Neural cell (in vitro differentiated cells): ENCODE data around the gene IST1. TPM values are rescaled to one million over a fixed set of nuclear protein-coding genes. Genes with fewer than 3 reads are reported as not detected.

ENCODE experiments used
- H2AFZ ChIP-seq: fragments of 200-600, 300-800 bp; sonication (generic), shearing (Covaris generic); 2 replicates; pipeline ENCODE4 v1.6.0; 2014; ENCODE audit warnings: low read depth, mild to moderate bottlenecking, antibody characterized with exemption, low read length, moderate library complexity
- H3F3A ChIP-seq: fragments of 200-600 bp; shearing (Covaris generic); 2 replicates; pipeline ENCODE4 v1.6.1; 2016; ENCODE audit warnings: mild to moderate bottlenecking, moderate library complexity, mixed read lengths, antibody characterized with exemption, low read length; ENCODE audit not compliant: insufficient read depth, poor library complexity, severe bottlenecking
- H3K27ac ChIP-seq: fragments of 200-600, 300-800 bp; sonication (generic), shearing (Covaris generic); 2 replicates; pipeline ENCODE4 v1.5.1; 2014; ENCODE audit warnings: mild to moderate bottlenecking, low read length, moderate library complexity
- H3K27me3 ChIP-seq: fragments of 300-800, 200-600 bp; sonication (generic), shearing (Covaris generic); 2 replicates; pipeline ENCODE4 v1.6.0; 2014; ENCODE audit warnings: mild to moderate bottlenecking, low read depth, low read length, moderate library complexity; ENCODE audit not compliant: insufficient read depth
- H3K36me3 ChIP-seq: fragments of 300-800, 200-600 bp; sonication (generic), shearing (Covaris generic); 2 replicates; pipeline ENCODE4 v1.5.1; 2014; ENCODE audit warnings: mild to moderate bottlenecking, antibody characterized with exemption, low read length, moderate library complexity; ENCODE audit not compliant: insufficient read depth
- H3K4me2 ChIP-seq: fragments of 300-800, 200-600 bp; sonication (generic), shearing (Covaris generic); 2 replicates; pipeline ENCODE4 v1.6.0; 2014; ENCODE audit warnings: mild to moderate bottlenecking, low read length
- H3K4me3 ChIP-seq: fragments of 300-800, 200-600 bp; sonication (generic), shearing (Covaris generic); 2 replicates; pipeline ENCODE4 v1.5.1; 2014; ENCODE audit warnings: mild to moderate bottlenecking, low read length, moderate library complexity
- H3K79me2 ChIP-seq: fragments of 200-600 bp; shearing (Covaris generic); replicated peaks from 2 replicates; pipeline ENCODE4 v1.6.0; 2014; ENCODE audit warnings: mild to moderate bottlenecking, low read length, moderate library complexity; ENCODE audit not compliant: insufficient read depth
- H3K9ac ChIP-seq: fragments of 300-800, 200-600 bp; sonication (generic), shearing (Covaris generic); 2 replicates; pipeline ENCODE4 v1.6.1; 2016; ENCODE audit warnings: mild to moderate bottlenecking, low read length, mixed read lengths
- H3K9me2 ChIP-seq: fragments of 200-600 bp; shearing (Covaris generic); 2 replicates; pipeline ENCODE4 v1.6.1; 2016; ENCODE audit warnings: mild to moderate bottlenecking, low read length, mixed read lengths; ENCODE audit not compliant: insufficient read depth
- H3K9me3 ChIP-seq: fragments of 200-600, 300-800 bp; sonication (generic), shearing (Covaris generic); 2 replicates; pipeline ENCODE4 v1.6.1; 2016; ENCODE audit warnings: mild to moderate bottlenecking, mixed run types, low read length, moderate library complexity, mixed read lengths
- H4K20me1 ChIP-seq: fragments of 200-600 bp; shearing (Covaris generic); 2 replicates; pipeline ENCODE4 v1.6.1; 2016; ENCODE audit warnings: mild to moderate bottlenecking, mixed run types; ENCODE audit not compliant: insufficient read depth
- EP300 ChIP-seq: fragments of 450-650 bp; conservative IDR thresholded peaks from 2 replicates; pipeline ENCODE4 v1.6.1; 2014; ENCODE audit warnings: antibody characterized with exemption, mild to moderate bottlenecking, moderate library complexity; ENCODE audit not compliant: poor library complexity, severe bottlenecking
- EZH2 ChIP-seq: fragments of 200-600, 300-800 bp; shearing (Covaris generic), sonication (generic); IDR thresholded peaks from 2 replicates; pipeline ENCODE4 v1.6.1; 2014; ENCODE audit warnings: antibody characterized with exemption, low read length, borderline replicate concordance, mild to moderate bottlenecking; ENCODE audit not compliant: insufficient read depth, poor library complexity, severe bottlenecking
- MXI1 ChIP-seq: fragments of 450-650 bp; conservative IDR thresholded peaks from 2 replicates; pipeline ENCODE4 v1.6.1; 2014; ENCODE audit warnings: antibody characterized with exemption, mild to moderate bottlenecking; ENCODE audit not compliant: poor library complexity, severe bottlenecking
- POLR2AphosphoS5 ChIP-seq: IDR thresholded peaks from 2 replicates; pipeline ENCODE4 v1.6.1; 2012
- RAD21 ChIP-seq: fragments of 450-650 bp; conservative IDR thresholded peaks from 2 replicates; pipeline ENCODE4 v1.6.1; 2014; ENCODE audit warnings: antibody characterized with exemption, mild to moderate bottlenecking, moderate library complexity
- REST ChIP-seq: IDR thresholded peaks from 2 replicates; pipeline ENCODE4 v1.6.1; 2012; ENCODE audit warnings: borderline replicate concordance
- SMC3 ChIP-seq: fragments of 450-650 bp; conservative IDR thresholded peaks from 2 replicates; pipeline ENCODE4 v1.6.1; 2014; ENCODE audit warnings: antibody characterized with exemption, mild to moderate bottlenecking, moderate library complexity; ENCODE audit not compliant: poor library complexity
- TAF1 ChIP-seq: IDR thresholded peaks from 2 replicates; pipeline ENCODE4 v1.6.1; 2012; ENCODE audit warnings: low read depth
- polyA minus RNA-seq: library from RNA; depleted of rRNA, polyadenylated mRNA; stranded (reverse); fragments of >200 nt; gene quantifications from 2 replicates; pipeline ENCODE4 v1.2.3, GENCODE V29; 2014
- polyA plus RNA-seq: library from polyadenylated mRNA; depleted of rRNA; stranded (reverse); fragments of >200 nt; gene quantifications from 2 replicates; pipeline ENCODE4 v1.2.3, GENCODE V29; 2014
- TF ChIP-seq, protein P1 (sequence below): fragments of 450-650 bp; IDR thresholded peaks from 2 replicates; pipeline ENCODE4 v1.5.1; 2014; ENCODE audit warnings: antibody characterized with exemption, mild to moderate bottlenecking, moderate library complexity; ENCODE audit not compliant: poor library complexity, severe bottlenecking

IST1 gene
- 389 and 461 TPM in 2 replicates for polyA plus RNA-seq
- polyA minus RNA-seq = 263 and 297 TPM in 2 replicates

- H3K36me3 ChIP-seq = no peaks in the 10 kb centered on the region
- peak within 1 kb of the TSS; percentile 96 for H3K4me2 ChIP-seq
- peak within 1 kb of the TSS; percentile 97 for H3K9ac ChIP-seq
- H3K9me3 ChIP-seq = no peaks in the 10 kb centered on the region
- peaks cover 4% of the 10 kb centered on the region for H3F3A ChIP-seq
- H3K27ac ChIP-seq = peak within 1 kb of the TSS; percentile 97
- H3K4me3 ChIP-seq = peak within 1 kb of the TSS; percentile 85
- TF ChIP-seq POLR2AphosphoS5 = peak; percentile 97
- peak; percentile 81 for TF ChIP-seq MXI1
- no peak for TF ChIP-seq SMC3
- TF ChIP-seq EZH2 = no peak
- no peak for TF ChIP-seq RAD21
- TF ChIP-seq EP300 = peak; percentile 55
- TF ChIP-seq REST = peak; percentile 91
- TF ChIP-seq TAF1 = peak; percentile 99
- TF ChIP-seq, protein P1, sequence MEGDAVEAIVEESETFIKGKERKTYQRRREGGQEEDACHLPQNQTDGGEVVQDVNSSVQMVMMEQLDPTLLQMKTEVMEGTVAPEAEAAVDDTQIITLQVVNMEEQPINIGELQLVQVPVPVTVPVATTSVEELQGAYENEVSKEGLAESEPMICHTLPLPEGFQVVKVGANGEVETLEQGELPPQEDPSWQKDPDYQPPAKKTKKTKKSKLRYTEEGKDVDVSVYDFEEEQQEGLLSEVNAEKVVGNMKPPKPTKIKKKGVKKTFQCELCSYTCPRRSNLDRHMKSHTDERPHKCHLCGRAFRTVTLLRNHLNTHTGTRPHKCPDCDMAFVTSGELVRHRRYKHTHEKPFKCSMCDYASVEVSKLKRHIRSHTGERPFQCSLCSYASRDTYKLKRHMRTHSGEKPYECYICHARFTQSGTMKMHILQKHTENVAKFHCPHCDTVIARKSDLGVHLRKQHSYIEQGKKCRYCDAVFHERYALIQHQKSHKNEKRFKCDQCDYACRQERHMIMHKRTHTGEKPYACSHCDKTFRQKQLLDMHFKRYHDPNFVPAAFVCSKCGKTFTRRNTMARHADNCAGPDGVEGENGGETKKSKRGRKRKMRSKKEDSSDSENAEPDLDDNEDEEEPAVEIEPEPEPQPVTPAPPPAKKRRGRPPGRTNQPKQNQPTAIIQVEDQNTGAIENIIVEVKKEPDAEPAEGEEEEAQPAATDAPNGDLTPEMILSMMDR = peak; percentile 27
- H3K79me2 ChIP-seq = peaks cover 43% of the 10 kb centered on the region
- H4K20me1 ChIP-seq = no peaks in the 10 kb centered on the region
- peak within 1 kb of the TSS; percentile 70 for H2AFZ ChIP-seq
- H3K27me3 ChIP-seq = no peaks in the 10 kb centered on the region
- no peaks in the 10 kb centered on the region for H3K9me2 ChIP-seq
Observed at GRCh38 chr16:71894921-71895678, at the start of gene IST1. TSS of gene IST1 (plus strand) at chr16:71895531. CDS start at chr16:71915641, 20,110 bp downstream.

- H3K36me3 ChIP-seq = no peaks in the 10 kb centered on the region
- peak within 1 kb of the TSS; percentile 88 for H3K4me2 ChIP-seq
- no peaks in the 10 kb centered on the region for H3K9me2 ChIP-seq
- peaks cover 25% of the 10 kb centered on the region for H3K79me2 ChIP-seq
- no peak for TF ChIP-seq EZH2
- TF ChIP-seq POLR2AphosphoS5 = peak; percentile 96
- TF ChIP-seq MXI1 = peak; percentile 74
- peak; percentile 78 for TF ChIP-seq EP300
- TF ChIP-seq RAD21 = no peak
- TF ChIP-seq, protein P1 = peak; percentile 34
- peak; percentile 23 for TF ChIP-seq REST
- TF ChIP-seq TAF1 = peak; percentile 61
- TF ChIP-seq SMC3 = no peak
- H2AFZ ChIP-seq = peak within 1 kb of the TSS; percentile 85
- no peaks in the 10 kb centered on the region for H3K27me3 ChIP-seq
- no peaks in the 10 kb centered on the region for H3F3A ChIP-seq
- H4K20me1 ChIP-seq = no peaks in the 10 kb centered on the region
- peak within 1 kb of the TSS; percentile 94 for H3K9ac ChIP-seq
- H3K4me3 ChIP-seq = peak within 1 kb of the TSS; percentile 86
- peak within 1 kb of the TSS; percentile 52 for H3K27ac ChIP-seq
- H3K9me3 ChIP-seq = no peaks in the 10 kb centered on the region
Observed at GRCh38 chr16:71845639-71846430, 49.5 kb upstream of the IST1 start, which contains the start of gene ATXN1L. TSS of gene ATXN1L (plus strand) at chr16:71845976. CDS start at chr16:71849741, 3,765 bp downstream.
